Kidney (tissue), 14 donors: Measurements from ENCODE around the gene TMX4. TPM values are rescaled to one million over a fixed set of nuclear protein-coding genes. Genes with fewer than 3 reads are reported as not detected.

Experiments used
- DNase-seq, 5 donors: peaks; one replicate each; pipeline ENCODE4 v3.0.0-alpha.2; 2013 to 2020
- FAIRE-seq: peaks from 2 replicates; lab custom pipeline; 2012; peaks lifted over from hg19 to GRCh38; lab: Jason Lieb, UNC
- H3K27ac ChIP-seq, 2 donors: one replicate each; pipeline ENCODE4 v1.7.0; 2013; ENCODE audit warnings: low read depth in 2 of 2, low read length in 2 of 2, inconsistent platforms in 1 of 2
- H3K27me3 ChIP-seq: one replicate; pipeline ENCODE4 v1.7.1; 2013; ENCODE audit warnings: low read length, inconsistent platforms; ENCODE audit not compliant: control insufficient read depth, insufficient read depth
- H3K36me3 ChIP-seq, 3 donors: one replicate each; pipeline versions ENCODE4 v1.7.0 to v1.7.1; 2013; ENCODE audit warnings: low read length in 3 of 3, control low read depth in 1 of 3, inconsistent platforms in 1 of 3; ENCODE audit not compliant: insufficient read depth in 3 of 3, control insufficient read depth in 2 of 3
- H3K4me1 ChIP-seq, 3 donors: one replicate each; pipeline versions ENCODE4 v1.7.0 to v1.7.1; 2013; ENCODE audit warnings: low read length in 3 of 3, inconsistent platforms in 1 of 3, low read depth in 1 of 3; ENCODE audit not compliant: control insufficient read depth in 2 of 3, insufficient read depth in 2 of 3
- H3K4me3 ChIP-seq, 3 donors: one replicate each; pipeline versions ENCODE4 v1.7.0 to v1.8.1; 2013; ENCODE audit warnings: low read length in 3 of 3, control low read depth in 1 of 3, inconsistent platforms in 1 of 3
- H3K9ac ChIP-seq, 3 donors: one replicate each; pipeline versions ENCODE4 v1.7.0 to v1.7.1; 2013; ENCODE audit warnings: low read length in 3 of 3, control low read depth in 1 of 3, inconsistent platforms in 1 of 3
- H3K9me3 ChIP-seq, 3 donors: one replicate each; pipeline versions ENCODE4 v1.7.0 to v1.7.1; 2013; ENCODE audit warnings: low read length in 3 of 3, control low read depth in 1 of 3, inconsistent platforms in 1 of 3; ENCODE audit not compliant: control insufficient read depth in 2 of 3, insufficient read depth in 1 of 3
- intact Hi-C: fragments of 100-400 bp; cut with DNase I; formaldehyde crosslinking; loops from one replicate; pipeline ENCODE4 v1.11.1; 2022
- polyA plus RNA-seq: library from polyadenylated mRNA; stranded (reverse); fragments of 350-450 nt; fragmentation: Illumina TruSeq; extraction: RNeasy Lipid Tissue Mini Kit (QIAGEN cat#74804); gene quantifications from one replicate; pipeline ENCODE4 v1.2.3, GENCODE V29; 2014; ENCODE audit warnings: low read depth, low replicate concordance; ENCODE audit not compliant: insufficient read depth
- total RNA-seq: library from RNA; stranded (reverse); fragmentation: NEBNext Ultra II Directional; extraction: Animal tissue kit (Norgen Biotek cat#: 25700); gene quantifications from one replicate; pipeline ENCODE4 v1.2.1, GENCODE V29; 2021
- TF ChIP-seq, protein P1 (sequence below): IDR thresholded peaks from 3 replicates; pipeline ENCODE4 v1.5.1; 2012; ENCODE audit warnings: mild to moderate bottlenecking, moderate library complexity, borderline replicate concordance; ENCODE audit not compliant: insufficient read depth; ENCODE audit errors: extremely low read depth
- donor health status: control.
- donor health status: control.
- donor health status: control.
- donor health status: control.
- donor health status: control.
- donor health status: DM: yes; HTN: yes; CAD: no.
- donor health status: Normal renal cell carcinoma (clear cell type).

Gene TMX4
- total and polyA plus RNA-seq, 2 donors from 2014 or later = 20.7 to 90.8 TPM

DNA sequence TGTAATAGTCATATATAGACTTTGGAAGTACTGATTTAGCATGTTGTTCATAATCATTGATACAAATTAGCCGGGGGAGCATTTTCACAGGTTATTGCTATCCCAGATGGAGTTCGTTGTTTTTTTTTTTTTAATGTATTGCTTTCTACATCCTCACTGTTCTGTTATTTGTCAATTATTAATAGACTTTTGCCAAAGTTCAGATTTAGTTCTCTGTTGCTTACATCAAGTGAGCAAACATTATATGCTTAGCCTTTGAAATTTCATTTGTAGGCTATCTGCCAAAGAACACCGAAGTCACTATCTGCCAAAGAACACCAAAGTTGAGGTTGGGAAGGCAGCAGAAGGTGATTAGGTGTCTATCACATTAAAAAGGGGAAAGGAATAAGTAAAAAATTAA is 79.2 kb downstream of the TMX4 start, which contains the start of gene HAO1:
Gene HAO1, minus strand, starts transcription at position 118 of the 400 bp plus-strand sequence. Its CDS starts 36 bp downstream, at position 82.
- TF ChIP-seq, protein P1, sequence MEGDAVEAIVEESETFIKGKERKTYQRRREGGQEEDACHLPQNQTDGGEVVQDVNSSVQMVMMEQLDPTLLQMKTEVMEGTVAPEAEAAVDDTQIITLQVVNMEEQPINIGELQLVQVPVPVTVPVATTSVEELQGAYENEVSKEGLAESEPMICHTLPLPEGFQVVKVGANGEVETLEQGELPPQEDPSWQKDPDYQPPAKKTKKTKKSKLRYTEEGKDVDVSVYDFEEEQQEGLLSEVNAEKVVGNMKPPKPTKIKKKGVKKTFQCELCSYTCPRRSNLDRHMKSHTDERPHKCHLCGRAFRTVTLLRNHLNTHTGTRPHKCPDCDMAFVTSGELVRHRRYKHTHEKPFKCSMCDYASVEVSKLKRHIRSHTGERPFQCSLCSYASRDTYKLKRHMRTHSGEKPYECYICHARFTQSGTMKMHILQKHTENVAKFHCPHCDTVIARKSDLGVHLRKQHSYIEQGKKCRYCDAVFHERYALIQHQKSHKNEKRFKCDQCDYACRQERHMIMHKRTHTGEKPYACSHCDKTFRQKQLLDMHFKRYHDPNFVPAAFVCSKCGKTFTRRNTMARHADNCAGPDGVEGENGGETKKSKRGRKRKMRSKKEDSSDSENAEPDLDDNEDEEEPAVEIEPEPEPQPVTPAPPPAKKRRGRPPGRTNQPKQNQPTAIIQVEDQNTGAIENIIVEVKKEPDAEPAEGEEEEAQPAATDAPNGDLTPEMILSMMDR = no peak
- Histone ChIP-seq H3K27me3 (no peaks in the 10 kb centered on the region), H3K4me3 (no peak within 1 kb of the TSS), H3K4me1 (no peaks in the 10 kb centered on the region), H3K9ac (no peak within 1 kb of the TSS), H3K9me3 (no peaks in the 10 kb centered on the region), H3K27ac (no peak within 1 kb of the TSS), H3K36me3 (no peaks in the 10 kb centered on the region)
- intact Hi-C loops = no loop called here
- no peak for DNase-seq
- FAIRE-seq = no peak

DNA sequence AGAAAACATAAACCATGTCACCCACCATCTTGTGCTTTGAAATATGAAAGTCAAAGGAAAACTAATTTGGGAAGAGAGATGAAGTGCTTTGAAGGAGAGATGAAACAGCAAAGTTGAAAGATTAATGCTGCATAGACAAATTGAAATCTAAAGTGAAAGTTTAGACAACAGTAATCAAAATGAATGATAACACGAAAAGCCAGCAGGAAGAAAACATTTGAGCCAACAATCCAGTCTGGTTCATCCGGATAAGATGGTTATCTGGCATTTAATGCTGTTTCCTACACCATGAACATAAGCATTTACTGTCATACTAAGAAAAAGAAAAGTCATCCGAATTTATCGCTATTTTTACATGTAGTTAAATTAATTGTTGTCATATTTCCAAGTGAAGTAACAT is 79.9 kb downstream of the TMX4 start:
- no peaks in the 10 kb centered on the region for H3K4me1 ChIP-seq
- FAIRE-seq (no peak), DNase-seq (peak in 2 of 5 donors; percentile 25 to 48)
- no peaks in the 10 kb centered on the region for H3K27me3 ChIP-seq
- intact Hi-C loops = no loop called here
- TF ChIP-seq, protein P1 = no peak
- no peak overlapping the region for H3K9ac ChIP-seq
- H3K9me3 ChIP-seq = no peaks in the 10 kb centered on the region
- no peak overlapping the region for H3K27ac ChIP-seq
- no peaks in the 10 kb centered on the region for H3K36me3 ChIP-seq
- H3K4me3 ChIP-seq = no peak overlapping the region

DNA sequence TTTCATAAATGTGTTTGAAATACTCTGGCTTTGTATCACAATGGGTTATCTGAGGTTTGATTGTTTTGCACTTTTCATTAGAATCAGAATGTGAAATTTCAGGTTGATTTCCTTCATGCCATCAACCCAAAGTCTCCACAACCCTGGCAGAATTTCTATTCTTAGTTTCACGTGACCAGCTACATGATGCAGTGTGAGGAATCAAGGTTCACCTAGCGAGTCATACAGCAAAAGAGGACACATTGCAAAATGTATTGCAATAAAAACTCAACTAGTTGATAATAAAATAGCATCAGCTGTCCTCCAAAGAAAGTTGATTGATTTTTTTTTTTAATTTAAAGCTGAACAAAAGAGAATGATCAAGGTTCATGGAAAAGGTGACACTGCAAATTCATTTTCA is 81.5 kb downstream of the TMX4 start:
- DNase-seq = no peak
- FAIRE-seq = no peak
- intact Hi-C loops = no loop called here
- Histone ChIP-seq H3K36me3 (no peaks in the 10 kb centered on the region), H3K4me3 (no peak overlapping the region), H3K9me3 (no peaks in the 10 kb centered on the region), H3K4me1 (no peaks in the 10 kb centered on the region), H3K9ac (no peak overlapping the region), H3K27ac (no peak overlapping the region), H3K27me3 (no peaks in the 10 kb centered on the region)
- TF ChIP-seq, protein P1 = no peak

DNA sequence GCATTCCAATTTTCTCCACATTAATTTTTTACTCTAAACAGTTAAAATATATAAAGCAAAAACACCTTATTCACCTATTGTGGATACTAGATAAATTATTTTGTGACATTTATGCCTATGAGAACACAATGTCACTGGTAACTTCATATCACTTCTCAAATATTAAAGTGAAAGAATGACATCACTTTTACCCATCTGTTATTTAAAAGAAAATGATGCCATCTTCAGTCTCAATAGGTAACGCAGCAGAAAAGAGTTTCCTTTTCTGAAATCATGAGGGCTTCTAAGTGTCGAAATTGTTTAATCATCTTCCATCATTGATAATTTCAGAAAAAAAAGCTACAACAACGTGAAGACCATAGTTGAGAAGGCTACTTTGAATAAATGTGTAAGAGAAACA is 82.2 kb downstream of the TMX4 start:
- FAIRE-seq = no peak

More for the DNA sequence above, 82.2 kb downstream of the TMX4 start:
- intact Hi-C loops = no loop called here
- TF ChIP-seq, protein P1 = no peak
- H3K4me1 ChIP-seq = no peaks in the 10 kb centered on the region
- H3K27me3 ChIP-seq = no peaks in the 10 kb centered on the region
- no peak overlapping the region for H3K4me3 ChIP-seq
- H3K36me3 ChIP-seq = no peaks in the 10 kb centered on the region
- H3K9me3 ChIP-seq = no peaks in the 10 kb centered on the region
- DNase-seq = no peak
- no peak overlapping the region for H3K9ac ChIP-seq
- no peak overlapping the region for H3K27ac ChIP-seq
